Raji (cell line): ENCODE measurements around the gene SOHLH1.

Source experiments
- POLR2A ChIP-seq: IDR thresholded peaks from 2 replicates; pipeline ENCODE4 v1.6.1; 2011; ENCODE audit warnings: low read depth, low read length, control low read depth; ENCODE audit not compliant: insufficient read depth

Gene SOHLH1

GRCh38 chr9:135701067-135701958, 2.0 kb upstream of the SOHLH1 start:
- TF ChIP-seq POLR2A = no peak

- no peak for TF ChIP-seq POLR2A
These were observed 1.2 kb upstream of the SOHLH1 start for GRCh38 chr9:135700525-135700924.

- TF ChIP-seq POLR2A = no peak
These were observed 514 bp downstream of the SOHLH1 start for GRCh38 chr9:135698767-135699166.

GRCh38 chr9:135698236-135698635, 1.0 kb downstream of the SOHLH1 start:
- TF ChIP-seq POLR2A = no peak

GRCh38 chr9:135697226-135697625, 2.1 kb downstream of the SOHLH1 start:
- no peak for TF ChIP-seq POLR2A

GRCh38 chr9:135696446-135696845, 2.8 kb downstream of the SOHLH1 start:
- no peak for TF ChIP-seq POLR2A

- TF ChIP-seq POLR2A = no peak
These were observed 3.6 kb downstream of the SOHLH1 start for GRCh38 chr9:135695642-135696041.

GRCh38 chr9:135695036-135695435, 4.2 kb downstream of the SOHLH1 start:
- TF ChIP-seq POLR2A = no peak

- no peak for TF ChIP-seq POLR2A
These were observed 4.9 kb downstream of the SOHLH1 start for GRCh38 chr9:135694414-135694813.

GRCh38 chr9:135693771-135694170, 5.5 kb downstream of the SOHLH1 start:
- TF ChIP-seq POLR2A = no peak

- no peak for TF ChIP-seq POLR2A
These were observed 6.0 kb downstream of the SOHLH1 start for GRCh38 chr9:135693265-135693664.

- no peak for TF ChIP-seq POLR2A
These were observed 6.9 kb downstream of the SOHLH1 start for GRCh38 chr9:135692410-135692809.

- TF ChIP-seq POLR2A = no peak
These were observed 8.3 kb downstream of the SOHLH1 start for GRCh38 chr9:135690836-135691570.

- TF ChIP-seq POLR2A = no peak
These were observed 10.3 kb downstream of the SOHLH1 start for GRCh38 chr9:135689011-135689410.

- no peak for TF ChIP-seq POLR2A
These were observed 12.1 kb downstream of the SOHLH1 start for GRCh38 chr9:135687216-135687615.

GRCh38 chr9:135684691-135685090, 14.6 kb downstream of the SOHLH1 start:
- TF ChIP-seq POLR2A = no peak
